Measurements from ENCODE around the gene DCST1. TPM values are rescaled to one million over a fixed set of nuclear protein-coding genes. Genes with fewer than 3 reads are reported as not detected.

DCST1 gene
- total and polyA plus RNA-seq, 2 of the 13 experiments (the other 11 are each of a cell fraction or from before 2014, with no cell fraction given) = 0.04 TPM; not detected in 1

GRCh38 chr1:155037043-155037442 lies 3.4 kb downstream of the DCST1 start:
- H3K79me2 ChIP-seq (ENCODE audit: insufficient read depth, low read length) = no peaks in the 10 kb centered on the region
- peaks cover 14 to 55% of the 10 kb centered on the region in 2 experiments for H3K27me3 ChIP-seq (ENCODE audit: control insufficient read depth in 1 of 2, insufficient read depth in 2 of 2, low read length in 2 of 2)
- H3K9me3 ChIP-seq (ENCODE audit: low read length) = no peaks in the 10 kb centered on the region
- peaks cover 24% of the 10 kb centered on the region for H3K4me1 ChIP-seq (ENCODE audit: insufficient read depth, low read length)
- BruUV-seq (replicated peaks) = no TSS peak
- TF ChIP-seq CENPBD1 (CRISPR knock-in tag; IDR thresholded peaks at IDR 0.05; ENCODE audit: borderline replicate concordance, low read depth) = no peak
- no peak for TF ChIP-seq STAG1 (CRISPR knock-in tag; IDR thresholded peaks at IDR 0.05)
- TF ChIP-seq ZNF460 (CRISPR knock-in tag; IDR thresholded peaks at IDR 0.05; ENCODE audit: borderline replicate concordance) = no peak
- no peak for TF ChIP-seq ZC3H4 (CRISPR knock-in tag; IDR thresholded peaks at IDR 0.05; ENCODE audit: borderline replicate concordance)
- TF ChIP-seq GATAD2A (CRISPR knock-in tag; IDR thresholded peaks at IDR 0.05) = no peak
- no peak for TF ChIP-seq ZNF318 (CRISPR knock-in tag; IDR thresholded peaks at IDR 0.05)
- no peak for TF ChIP-seq ZNF362 (CRISPR knock-in tag; IDR thresholded peaks at IDR 0.05; ENCODE audit: borderline replicate concordance)
- intact Hi-C loops (cut with micrococcal nuclease; ENCODE audit: unreplicated experiment) = no loop called here
- no peak overlapping the region for H3K9ac ChIP-seq (ENCODE audit: insufficient read depth, low read depth, low read length)
- FAIRE-seq (no peak), DNase-seq (ENCODE audit: low spot score) (no peak), ATAC-seq (no peak; the same call in 2 of the 3 replicates)
- CTCF ChIA-PET (ENCODE audit: low intra/inter-chr PET ratio, low total read pairs) = no interaction called here
- no peak overlapping the region for H3K4me3 ChIP-seq (replicated peaks in 1 of 3; ENCODE audit: insufficient read depth in 1 of 3, low read depth in 2 of 3, low read length in 3 of 3)
- H3K4me2 ChIP-seq (ENCODE audit: low read depth, low read length) = no peak overlapping the region
- H3K27ac ChIP-seq (ENCODE audit: extremely low read length, insufficient read depth, low read length) = no peak overlapping the region
- H4K20me1 ChIP-seq (ENCODE audit: insufficient read depth, low read length) = no peaks in the 10 kb centered on the region
- H2AFZ ChIP-seq (ENCODE audit: low read length) = no peak overlapping the region
- 0% methylated on average over 1 of the region's 3 CpGs for WGBS (ENCODE audit: low lambda C conversion rate)
- in situ Hi-C loops (cut with HindIII; ENCODE audit: extremely low pct_ligation_motif_present, low pct_unique_long_range_greater_than_20kb) = no loop called here
- H3K36me3 ChIP-seq (replicated peaks in 1 of 2; ENCODE audit: control insufficient read depth in 1 of 2, insufficient read depth in 2 of 2, low read length in 2 of 2) = no peaks in the 10 kb centered on the region
- POLR2A ChIA-PET = interaction anchor here (0.9 kb wide), 1 partner anchor 26 kb away, joined by 3 read pairs; the partner anchor contains the start of gene EFNA4
